ENCODE results near the gene L3MBTL4.

DNA sequence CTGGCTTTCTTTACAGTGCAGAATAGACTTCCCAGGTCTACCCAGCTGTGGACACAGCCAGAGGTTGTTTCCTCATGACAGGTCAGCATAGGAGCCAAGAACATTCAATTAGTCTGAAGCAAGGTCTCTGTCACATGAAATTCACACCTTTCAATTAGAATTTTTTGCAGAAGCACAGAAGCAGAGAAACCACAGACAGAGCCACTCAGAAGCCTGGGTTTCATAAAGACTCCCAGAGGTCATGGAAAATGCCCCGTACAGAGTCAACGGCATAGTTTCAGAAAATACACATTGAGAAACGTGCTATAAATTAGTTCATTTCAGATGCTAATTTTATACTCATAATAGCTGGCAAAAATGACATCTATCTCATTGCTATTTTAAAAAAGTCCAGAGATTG lies 432.4 kb downstream of the L3MBTL4 start:
- TF ChIP-seq, protein P1, sequence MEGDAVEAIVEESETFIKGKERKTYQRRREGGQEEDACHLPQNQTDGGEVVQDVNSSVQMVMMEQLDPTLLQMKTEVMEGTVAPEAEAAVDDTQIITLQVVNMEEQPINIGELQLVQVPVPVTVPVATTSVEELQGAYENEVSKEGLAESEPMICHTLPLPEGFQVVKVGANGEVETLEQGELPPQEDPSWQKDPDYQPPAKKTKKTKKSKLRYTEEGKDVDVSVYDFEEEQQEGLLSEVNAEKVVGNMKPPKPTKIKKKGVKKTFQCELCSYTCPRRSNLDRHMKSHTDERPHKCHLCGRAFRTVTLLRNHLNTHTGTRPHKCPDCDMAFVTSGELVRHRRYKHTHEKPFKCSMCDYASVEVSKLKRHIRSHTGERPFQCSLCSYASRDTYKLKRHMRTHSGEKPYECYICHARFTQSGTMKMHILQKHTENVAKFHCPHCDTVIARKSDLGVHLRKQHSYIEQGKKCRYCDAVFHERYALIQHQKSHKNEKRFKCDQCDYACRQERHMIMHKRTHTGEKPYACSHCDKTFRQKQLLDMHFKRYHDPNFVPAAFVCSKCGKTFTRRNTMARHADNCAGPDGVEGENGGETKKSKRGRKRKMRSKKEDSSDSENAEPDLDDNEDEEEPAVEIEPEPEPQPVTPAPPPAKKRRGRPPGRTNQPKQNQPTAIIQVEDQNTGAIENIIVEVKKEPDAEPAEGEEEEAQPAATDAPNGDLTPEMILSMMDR (conservative IDR thresholded peaks at IDR 0.05; ENCODE audit: low read length) = no peak
- no peak for TF ChIP-seq EZH2phosphoT487 (IDR thresholded peaks at IDR 0.05; ENCODE audit: borderline replicate concordance, low read depth, low read length)
